ENCODE data around the gene FRMD4B.
"Not testable (repeated sequence)": the region's sequence is repeated elsewhere in the genome, so short reads cannot be mapped to it uniquely, and the experiment has no call there.

The FRMD4B gene

DNA sequence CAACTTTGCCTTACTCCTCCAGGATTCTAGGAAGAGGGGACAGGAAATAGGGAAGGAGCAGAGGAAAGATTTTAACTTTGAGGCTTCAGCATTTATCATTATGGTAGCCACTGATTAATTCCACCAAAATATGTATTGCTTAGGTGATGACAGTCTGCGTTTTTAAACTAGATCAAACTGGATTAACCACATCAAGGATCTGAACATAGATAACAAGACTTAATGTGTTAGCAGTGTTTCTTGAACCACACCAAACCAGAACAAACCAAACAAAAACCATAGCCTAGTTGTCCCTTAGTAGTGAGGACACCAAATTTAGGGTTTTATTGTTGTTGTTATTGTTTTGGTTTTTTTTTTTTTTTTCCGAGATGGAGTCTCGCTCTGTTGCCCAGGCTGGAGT, 150.0 kb downstream of the FRMD4B start:
- no peak overlapping the region for H3K4me3 ChIP-seq (ENCODE audit: low read depth, low read length)
- TF ChIP-seq, protein P1, sequence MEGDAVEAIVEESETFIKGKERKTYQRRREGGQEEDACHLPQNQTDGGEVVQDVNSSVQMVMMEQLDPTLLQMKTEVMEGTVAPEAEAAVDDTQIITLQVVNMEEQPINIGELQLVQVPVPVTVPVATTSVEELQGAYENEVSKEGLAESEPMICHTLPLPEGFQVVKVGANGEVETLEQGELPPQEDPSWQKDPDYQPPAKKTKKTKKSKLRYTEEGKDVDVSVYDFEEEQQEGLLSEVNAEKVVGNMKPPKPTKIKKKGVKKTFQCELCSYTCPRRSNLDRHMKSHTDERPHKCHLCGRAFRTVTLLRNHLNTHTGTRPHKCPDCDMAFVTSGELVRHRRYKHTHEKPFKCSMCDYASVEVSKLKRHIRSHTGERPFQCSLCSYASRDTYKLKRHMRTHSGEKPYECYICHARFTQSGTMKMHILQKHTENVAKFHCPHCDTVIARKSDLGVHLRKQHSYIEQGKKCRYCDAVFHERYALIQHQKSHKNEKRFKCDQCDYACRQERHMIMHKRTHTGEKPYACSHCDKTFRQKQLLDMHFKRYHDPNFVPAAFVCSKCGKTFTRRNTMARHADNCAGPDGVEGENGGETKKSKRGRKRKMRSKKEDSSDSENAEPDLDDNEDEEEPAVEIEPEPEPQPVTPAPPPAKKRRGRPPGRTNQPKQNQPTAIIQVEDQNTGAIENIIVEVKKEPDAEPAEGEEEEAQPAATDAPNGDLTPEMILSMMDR (IDR thresholded peaks at IDR 0.05; ENCODE audit: insufficient read depth, low read depth, low read length, missing control alignments): no peak
- DNase-seq (ENCODE audit: low read depth): no peak

DNA sequence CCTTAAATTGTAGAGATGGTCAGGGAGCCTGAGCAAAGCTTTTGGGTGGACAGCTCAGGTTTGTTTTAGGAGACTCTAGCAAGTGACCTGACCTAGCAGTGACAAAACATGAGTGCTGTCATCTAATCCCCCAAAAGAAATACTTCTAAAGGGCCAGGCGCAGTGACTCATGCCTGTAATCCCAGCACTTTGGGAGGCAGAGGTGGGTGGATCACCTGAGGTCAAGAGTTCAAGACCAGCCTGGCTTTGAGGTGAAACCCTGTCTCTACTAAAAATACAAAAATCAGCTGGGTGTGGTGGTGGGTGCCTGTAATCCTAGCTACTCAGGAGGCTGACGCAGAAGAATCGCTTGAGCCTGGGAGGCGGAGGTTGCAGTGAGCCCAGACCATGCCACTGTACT, 150.7 kb downstream of the FRMD4B start:
- H3K4me3 ChIP-seq (ENCODE audit: low read depth, low read length); DNase-seq (ENCODE audit: low read depth): not testable (repeated sequence)

DNA sequence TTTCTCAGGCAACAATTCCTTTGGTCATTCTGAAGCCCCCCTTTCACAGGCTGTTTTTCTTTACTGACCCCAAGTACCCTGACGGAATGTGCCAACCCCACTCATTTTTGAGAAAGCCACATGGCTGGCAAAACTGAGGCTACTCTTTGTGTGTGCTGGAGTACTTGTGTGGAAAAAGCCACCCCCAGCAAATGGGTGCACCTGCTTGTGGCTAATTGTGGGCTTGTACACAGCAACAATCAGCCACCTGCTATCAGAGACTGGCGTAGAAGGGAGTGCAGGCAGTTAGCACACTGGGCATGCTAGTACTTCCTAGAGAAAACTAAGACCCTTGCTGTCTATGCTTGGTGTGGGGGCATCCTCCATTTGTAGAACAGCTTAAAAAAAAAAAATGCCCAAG, 153.4 kb downstream of the FRMD4B start:
- H3K4me3 ChIP-seq (ENCODE audit: low read depth, low read length): no peak overlapping the region
- no peak for DNase-seq (ENCODE audit: low read depth)
- TF ChIP-seq, protein P1 (IDR thresholded peaks at IDR 0.05; ENCODE audit: insufficient read depth, low read depth, low read length, missing control alignments): no peak

DNA sequence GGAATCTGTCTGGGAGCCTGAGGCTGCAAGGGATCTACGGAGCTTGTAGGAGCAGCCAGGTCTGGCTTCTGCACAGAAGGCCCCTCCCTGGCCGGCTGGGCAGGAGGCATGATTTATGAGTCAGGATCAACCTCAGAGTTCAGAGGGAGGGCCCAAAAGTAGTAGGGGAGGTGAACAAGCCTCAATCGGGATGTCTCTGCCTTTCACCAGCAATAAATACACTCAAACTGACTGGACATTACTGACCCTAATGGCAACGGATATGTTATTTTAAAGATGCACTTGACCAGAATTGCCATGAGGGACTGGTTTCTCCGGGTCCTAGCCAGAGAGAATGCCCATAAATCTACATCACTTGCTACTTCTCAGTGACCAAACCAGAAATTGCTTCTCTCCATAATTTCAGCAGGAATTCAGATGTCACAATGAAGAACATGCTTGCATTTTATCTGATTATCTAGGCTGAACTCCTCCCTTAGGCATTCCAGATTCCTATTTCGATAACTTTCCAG, 153.9 kb downstream of the FRMD4B start:
- TF ChIP-seq, protein P1 (IDR thresholded peaks at IDR 0.05; ENCODE audit: insufficient read depth, low read depth, low read length, missing control alignments): no peak
- H3K4me3 ChIP-seq (ENCODE audit: low read depth, low read length): no peak overlapping the region
- no peak for DNase-seq (ENCODE audit: low read depth)

DNA sequence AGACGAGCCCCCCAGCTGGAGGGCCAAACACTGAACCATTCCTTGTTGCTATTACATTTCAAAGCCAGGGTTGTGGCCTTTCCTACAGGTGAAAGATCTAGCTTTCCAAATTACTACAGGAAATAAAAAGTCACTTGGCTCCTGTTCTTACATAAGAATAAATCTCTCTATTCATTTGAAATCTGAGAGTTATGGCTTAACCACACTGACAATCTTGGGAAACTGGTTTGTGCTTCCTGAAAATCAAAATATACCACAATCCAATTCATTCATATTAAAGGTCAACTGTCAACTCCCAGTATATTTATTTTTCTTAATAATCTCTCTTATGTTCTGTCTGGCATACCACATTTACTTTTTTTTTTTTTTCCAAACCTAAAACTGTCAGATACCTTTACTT, 159.8 kb downstream of the FRMD4B start:
- no peak overlapping the region for H3K4me3 ChIP-seq (ENCODE audit: low read depth, low read length)
- TF ChIP-seq, protein P1 (IDR thresholded peaks at IDR 0.05; ENCODE audit: insufficient read depth, low read depth, low read length, missing control alignments): no peak
- no peak for DNase-seq (ENCODE audit: low read depth)

DNA sequence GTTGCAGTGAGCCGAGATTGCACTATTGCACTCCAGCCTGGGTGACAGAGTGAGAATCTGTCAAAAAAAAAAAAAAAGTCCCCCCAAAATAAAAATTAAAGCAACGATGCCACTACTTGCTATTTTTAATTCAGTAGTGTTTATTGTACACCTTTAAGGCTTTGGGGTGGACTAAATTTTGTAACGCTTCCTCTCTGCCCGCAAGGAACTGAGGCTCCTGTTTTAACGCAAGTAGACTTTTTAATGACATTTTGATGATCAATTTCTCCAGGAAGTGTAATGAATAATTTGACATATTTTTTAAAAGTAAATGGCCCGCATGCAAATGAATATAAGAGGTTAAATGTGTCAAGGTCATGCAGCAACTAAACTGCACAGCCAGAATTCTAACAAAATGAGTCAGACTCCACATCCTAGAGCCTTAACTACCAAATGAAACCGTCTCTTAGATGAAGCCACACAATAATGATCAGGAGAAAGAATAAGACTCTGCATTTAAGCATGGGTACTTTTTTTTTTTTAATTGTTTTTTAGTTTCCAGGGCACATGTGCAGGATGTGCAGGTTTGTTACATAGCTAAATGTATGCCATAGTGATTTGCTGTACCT, 166.7 kb downstream of the FRMD4B start:
- TF ChIP-seq, protein P1 (IDR thresholded peaks at IDR 0.05; ENCODE audit: insufficient read depth, low read depth, low read length, missing control alignments): no peak
- H3K4me3 ChIP-seq (ENCODE audit: low read depth, low read length): no peak overlapping the region
- no peak for DNase-seq (ENCODE audit: low read depth)

DNA sequence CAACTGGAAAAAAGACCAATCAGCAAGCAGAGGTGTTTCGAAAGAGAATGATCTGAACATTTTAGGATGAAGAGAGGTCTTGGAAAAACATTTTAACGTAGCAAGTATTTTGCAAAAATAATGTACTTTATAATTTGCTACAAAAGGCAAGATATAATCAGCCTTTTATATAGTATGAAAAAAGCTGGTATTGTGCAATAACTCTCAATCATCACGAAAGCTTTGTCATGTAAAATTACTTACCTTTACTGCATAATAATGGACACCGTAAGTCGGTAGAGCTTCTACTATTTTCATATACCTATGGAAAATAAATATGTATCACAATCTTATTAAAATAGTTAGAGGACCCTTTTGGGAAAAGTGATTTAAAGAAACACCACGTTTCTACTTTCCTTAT, 167.8 kb downstream of the FRMD4B start:
- no peak overlapping the region for H3K4me3 ChIP-seq (ENCODE audit: low read depth, low read length)
- DNase-seq (ENCODE audit: low read depth): no peak
- TF ChIP-seq, protein P1 (IDR thresholded peaks at IDR 0.05; ENCODE audit: insufficient read depth, low read depth, low read length, missing control alignments): no peak
